HEK293 (cell line): ENCODE results near the gene SYCE1.

Source experiments
- CTCF ChIA-PET: fragments of 350-600 bp; formaldehyde crosslinking; extraction: SDS; loops from one replicate; lab custom pipeline; 2021; ENCODE audit warnings: antibody characterized with exemption; lab: Yijun Ruan, JAX
- POLR2A ChIA-PET: fragments of 300-600 bp; formaldehyde crosslinking; extraction: SDS; loops from one replicate; lab custom pipeline; 2020; ENCODE audit warnings: antibody characterized with exemption, inconsistent platforms; lab: Yijun Ruan, JAX
- H3K27ac ChIP-seq: fragments of 200-500 bp; sonication (Bioruptor generic); 2 replicates; pipeline ENCODE4 v1.5.1; 2014; ENCODE audit warnings: low read depth, low read length, control low read depth, inconsistent platforms; ENCODE audit errors: extremely low read depth
- H3K36me3 ChIP-seq, 2 experiments: fragments of 200-500 bp in 1 of 2; sonication (Bioruptor generic) in 1 of 2; 1 replicate in 1 of 2; 2 replicates in 1 of 2; pipeline ENCODE4 v1.5.1; 2014 to 2017; ENCODE audit warnings: inconsistent platforms in 2 of 2, low read length in 2 of 2; ENCODE audit not compliant: control insufficient read depth in 2 of 2, insufficient read depth in 1 of 2
- H3K4me1 ChIP-seq: fragments of 200-500 bp; sonication (Bioruptor generic); 2 replicates; pipeline ENCODE4 v1.5.1; 2014; ENCODE audit warnings: mild to moderate bottlenecking, low read length, inconsistent platforms; ENCODE audit not compliant: control insufficient read depth, insufficient read depth
- H3K4me3 ChIP-seq: 2 replicates; pipeline ENCODE4 v1.5.1; 2011; ENCODE audit warnings: low read depth, mild to moderate bottlenecking, control low read depth, low read length, moderate library complexity
- H3K9me3 ChIP-seq: fragments of 200-500 bp; sonication (Bioruptor generic); 2 replicates; pipeline ENCODE4 v1.5.1; 2014; ENCODE audit warnings: low read depth, low read length, inconsistent platforms; ENCODE audit not compliant: control insufficient read depth, insufficient read depth
- BCL11A ChIP-seq: fragments of 450-650 bp; formaldehyde crosslinking; IDR thresholded peaks from 2 replicates; pipeline ENCODE4 v1.5.1; 2016; ENCODE audit warnings: low read depth, missing biosample characterization, missing genetic modification characterization
- FEZF1 ChIP-seq: fragments of 450-650 bp; formaldehyde crosslinking; IDR thresholded peaks from 2 replicates; pipeline ENCODE4 v1.5.1; 2016; ENCODE audit warnings: missing biosample characterization, missing genetic modification characterization
- GLI4 ChIP-seq: fragments of 450-650 bp; formaldehyde crosslinking; IDR thresholded peaks from 2 replicates; pipeline ENCODE4 v1.5.1; 2016; ENCODE audit warnings: missing biosample characterization, missing genetic modification characterization
- GLIS2 ChIP-seq: fragments of 450-650 bp; formaldehyde crosslinking; IDR thresholded peaks from 2 replicates; pipeline ENCODE4 v1.5.1; 2016; ENCODE audit warnings: missing biosample characterization, missing genetic modification characterization
- HOXA7 ChIP-seq: sonication (generic); formaldehyde crosslinking; IDR thresholded peaks from 2 replicates; pipeline ENCODE4 v1.8.1; 2022; ENCODE audit warnings: missing genetic modification reagents, borderline replicate concordance
- KLF16 ChIP-seq: fragments of 450-650 bp; formaldehyde crosslinking; IDR thresholded peaks from 2 replicates; pipeline ENCODE4 v1.5.1; 2017; ENCODE audit warnings: missing biosample characterization, missing genetic modification characterization
- PRDM1 ChIP-seq: fragments of 450-650 bp; formaldehyde crosslinking; IDR thresholded peaks from 2 replicates; pipeline ENCODE4; 2016; ENCODE audit warnings: missing biosample characterization, missing genetic modification characterization
- SETDB1 ChIP-seq: IDR thresholded peaks from one replicate; pipeline ENCODE4 v1.6.1; 2017; ENCODE audit warnings: mild to moderate bottlenecking, low read length, moderate library complexity, mixed read lengths; ENCODE audit not compliant: insufficient read length
- SP2 ChIP-seq: fragments of 450-650 bp; formaldehyde crosslinking; IDR thresholded peaks from 2 replicates; pipeline ENCODE4 v1.5.1; 2016; ENCODE audit warnings: missing biosample characterization, missing genetic modification characterization
- TCF7L2 ChIP-seq: IDR thresholded peaks from 2 replicates; pipeline ENCODE4 v1.6.1; 2011; ENCODE audit warnings: low read depth, mild to moderate bottlenecking, inconsistent platforms, low read length, moderate library complexity, borderline replicate concordance
- ZBTB1 ChIP-seq: fragments of 450-650 bp; formaldehyde crosslinking; IDR thresholded peaks from 2 replicates; pipeline ENCODE4 v1.5.1; 2016; ENCODE audit warnings: missing biosample characterization, missing genetic modification characterization
- ZBTB17 ChIP-seq: fragments of 450-650 bp; formaldehyde crosslinking; IDR thresholded peaks from 2 replicates; pipeline ENCODE4 v1.5.1; 2016; ENCODE audit warnings: missing biosample characterization, missing genetic modification characterization
- ZBTB20 ChIP-seq: fragments of 450-650 bp; formaldehyde crosslinking; IDR thresholded peaks from 2 replicates; pipeline ENCODE4 v1.5.1; 2016; ENCODE audit warnings: missing biosample characterization, missing genetic modification characterization
- ZNF155 ChIP-seq: fragments of 450-650 bp; formaldehyde crosslinking; IDR thresholded peaks from 2 replicates; pipeline ENCODE4 v1.5.1; 2016; ENCODE audit warnings: missing biosample characterization, missing genetic modification characterization
- ZNF169 ChIP-seq: fragments of 450-650 bp; formaldehyde crosslinking; IDR thresholded peaks from 2 replicates; pipeline ENCODE4 v1.5.1; 2016; ENCODE audit warnings: missing biosample characterization, missing genetic modification characterization
- ZNF19 ChIP-seq: fragments of 450-650 bp; formaldehyde crosslinking; IDR thresholded peaks from 2 replicates; pipeline ENCODE4; 2016; ENCODE audit warnings: missing biosample characterization, missing genetic modification characterization, low read depth
- ZNF214 ChIP-seq: fragments of 450-650 bp; formaldehyde crosslinking; IDR thresholded peaks from 2 replicates; pipeline ENCODE4 v1.5.1; 2017; ENCODE audit warnings: missing biosample characterization, mild to moderate bottlenecking, missing genetic modification characterization, borderline replicate concordance
- ZNF366 ChIP-seq: fragments of 450-650 bp; formaldehyde crosslinking; conservative IDR thresholded peaks from 2 replicates; pipeline ENCODE4 v1.5.1; 2016; ENCODE audit warnings: missing biosample characterization, missing genetic modification characterization
- ZNF426 ChIP-seq: fragments of 450-650 bp; formaldehyde crosslinking; IDR thresholded peaks from 2 replicates; pipeline ENCODE4 v1.5.1; 2017; ENCODE audit warnings: missing biosample characterization, missing genetic modification characterization, mild to moderate bottlenecking, inconsistent platforms, moderate library complexity
- ZNF48 ChIP-seq: fragments of 450-650 bp; formaldehyde crosslinking; IDR thresholded peaks from 2 replicates; pipeline ENCODE4 v1.5.1; 2016; ENCODE audit warnings: missing biosample characterization, missing genetic modification characterization
- ZNF521 ChIP-seq: fragments of 450-650 bp; formaldehyde crosslinking; IDR thresholded peaks from 2 replicates; pipeline ENCODE4 v1.5.1; 2017; ENCODE audit warnings: missing biosample characterization, mild to moderate bottlenecking, missing genetic modification characterization
- ZNF548 ChIP-seq: fragments of 450-650 bp; formaldehyde crosslinking; IDR thresholded peaks from 2 replicates; pipeline ENCODE4 v1.5.1; 2016; ENCODE audit warnings: missing biosample characterization, missing genetic modification characterization
- ZNF558 ChIP-seq: fragments of 450-650 bp; formaldehyde crosslinking; IDR thresholded peaks from 2 replicates; pipeline ENCODE4 v1.5.1; 2016; ENCODE audit warnings: missing biosample characterization, missing genetic modification characterization
- ZNF621 ChIP-seq: fragments of 450-650 bp; formaldehyde crosslinking; IDR thresholded peaks from 2 replicates; pipeline ENCODE4 v1.5.1; 2017; ENCODE audit warnings: missing biosample characterization, missing genetic modification characterization
- ZNF623 ChIP-seq: fragments of 450-650 bp; formaldehyde crosslinking; IDR thresholded peaks from 2 replicates; pipeline ENCODE4 v1.5.1; 2016; ENCODE audit warnings: missing biosample characterization, missing genetic modification characterization
- ZNF624 ChIP-seq: fragments of 450-650 bp; formaldehyde crosslinking; IDR thresholded peaks from 2 replicates; pipeline ENCODE4 v1.5.1; 2017; ENCODE audit warnings: missing biosample characterization, missing genetic modification characterization
- ZNF677 ChIP-seq: fragments of 450-650 bp; IDR thresholded peaks from 2 replicates; pipeline ENCODE4 v1.5.0; 2018; ENCODE audit warnings: missing biosample characterization, mild to moderate bottlenecking, missing genetic modification characterization, moderate library complexity
- ZNF747 ChIP-seq: fragments of 450-650 bp; formaldehyde crosslinking; IDR thresholded peaks from 2 replicates; pipeline ENCODE4 v1.5.1; 2016; ENCODE audit warnings: missing biosample characterization, missing genetic modification characterization
- TF ChIP-seq, protein P1 (sequence below): fragments of 450-650 bp; formaldehyde crosslinking; IDR thresholded peaks from 2 replicates; pipeline ENCODE4 v1.5.1; 2017; ENCODE audit warnings: missing biosample characterization, missing genetic modification characterization
- TF ChIP-seq, protein P2 (sequence below): fragments of 450-650 bp; formaldehyde crosslinking; IDR thresholded peaks from 2 replicates; pipeline ENCODE4 v1.5.1; 2016; ENCODE audit warnings: missing biosample characterization, missing genetic modification characterization
- TF ChIP-seq, protein P3 (sequence below): fragments of 450-650 bp; formaldehyde crosslinking; IDR thresholded peaks from 2 replicates; pipeline ENCODE4 v1.5.1; 2016; ENCODE audit warnings: missing biosample characterization, missing genetic modification characterization
- TF ChIP-seq, protein P4 (sequence below): fragments of 450-650 bp; formaldehyde crosslinking; IDR thresholded peaks from 2 replicates; pipeline ENCODE4 v1.5.1; 2016; ENCODE audit warnings: missing biosample characterization, missing genetic modification characterization, low read depth

Gene SYCE1

DNA sequence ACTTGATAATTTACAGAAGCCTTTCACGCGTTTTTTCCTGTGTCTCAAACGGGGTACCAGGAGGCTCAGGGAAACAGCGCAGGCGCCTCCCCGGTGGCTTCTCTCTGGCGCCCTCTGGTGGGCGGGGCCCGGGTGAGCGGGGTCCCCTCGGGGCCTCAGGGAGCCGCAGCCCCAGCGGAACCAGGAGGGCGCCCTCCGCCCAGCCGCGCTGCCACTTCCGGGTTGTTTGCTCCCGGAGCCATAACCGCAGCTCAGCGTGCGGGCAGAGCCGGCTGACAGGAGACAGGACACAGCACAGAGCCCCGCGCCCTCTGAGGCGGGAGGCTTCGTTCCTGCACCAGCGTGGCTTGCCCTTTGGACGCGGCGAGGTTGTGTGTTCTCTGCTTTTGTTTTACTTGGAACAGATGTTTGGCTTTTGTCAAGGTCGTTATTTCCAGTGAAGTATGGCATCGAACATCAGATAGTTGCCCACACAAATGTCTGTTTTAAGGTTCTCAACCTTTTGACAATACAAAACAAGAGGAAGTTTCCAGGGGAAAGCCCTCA, 45.1 kb downstream of the SYCE1 start:
- H3K36me3 ChIP-seq = no peaks in the 10 kb centered on the region
- H3K4me3 ChIP-seq = peak overlapping the region; percentile 19
- no peaks in the 10 kb centered on the region for H3K9me3 ChIP-seq
- no peak overlapping the region for H3K27ac ChIP-seq
- H3K4me1 ChIP-seq = no peaks in the 10 kb centered on the region
- ChIA-PET CTCF (interaction anchor here (0.6 to 1.7 kb wide), 11 partner anchors 9 to 100 kb away, joined by 3 to 12 read pairs (median 5); no protein-coding TSS in a partner anchor), POLR2A (interaction anchor here (1.0 kb wide), 1 partner anchor 13 kb away, joined by 5 read pairs; no protein-coding TSS in a partner anchor)
- TF ChIP-seq ZNF169 (tag by site-specific recombination) (no peak), ZBTB1 (tag by site-specific recombination) (no peak), ZNF366 (tag by site-specific recombination) (no peak), ZNF214 (tag by site-specific recombination) (no peak), SETDB1 (peak; percentile 27), ZNF548 (tag by site-specific recombination) (peak; percentile 33; the same call in 1 of the 2 replicates), TCF7L2 (no peak), KLF16 (0 out of 2 replicates have a peak, but pooled peaks have one; percentile 37), ZNF426 (tag by site-specific recombination) (no peak), ZNF521 (no peak), ZNF621 (tag by site-specific recombination) (no peak), ZNF19 (tag by site-specific recombination) (no peak), ZNF48 (tag by site-specific recombination) (no peak), ZBTB20 (tag by site-specific recombination) (peak; percentile 44; the same call in 1 of the 2 replicates), SP2 (tag by site-specific recombination) (peak; percentile 37; the same call in 1 of the 2 replicates), ZNF677 (no peak), BCL11A (tag by site-specific recombination) (no peak), ZBTB17 (tag by site-specific recombination) (peak; percentile 72), ZNF624 (tag by site-specific recombination) (no peak), GLI4 (tag by site-specific recombination) (no peak), FEZF1 (no peak), GLIS2 (tag by site-specific recombination) (peak; percentile 45), ZNF558 (tag by site-specific recombination) (no peak), PRDM1 (tag by site-specific recombination) (no peak), ZNF623 (tag by site-specific recombination) (no peak), ZNF747 (tag by site-specific recombination) (no peak), ZNF155 (no peak), HOXA7 (CRISPR knock-in tag) (no peak)
- TF ChIP-seq, protein P1, sequence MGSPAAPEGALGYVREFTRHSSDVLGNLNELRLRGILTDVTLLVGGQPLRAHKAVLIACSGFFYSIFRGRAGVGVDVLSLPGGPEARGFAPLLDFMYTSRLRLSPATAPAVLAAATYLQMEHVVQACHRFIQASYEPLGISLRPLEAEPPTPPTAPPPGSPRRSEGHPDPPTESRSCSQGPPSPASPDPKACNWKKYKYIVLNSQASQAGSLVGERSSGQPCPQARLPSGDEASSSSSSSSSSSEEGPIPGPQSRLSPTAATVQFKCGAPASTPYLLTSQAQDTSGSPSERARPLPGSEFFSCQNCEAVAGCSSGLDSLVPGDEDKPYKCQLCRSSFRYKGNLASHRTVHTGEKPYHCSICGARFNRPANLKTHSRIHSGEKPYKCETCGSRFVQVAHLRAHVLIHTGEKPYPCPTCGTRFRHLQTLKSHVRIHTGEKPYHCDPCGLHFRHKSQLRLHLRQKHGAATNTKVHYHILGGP (tag by site-specific recombination) = no peak
- TF ChIP-seq, protein P2, sequence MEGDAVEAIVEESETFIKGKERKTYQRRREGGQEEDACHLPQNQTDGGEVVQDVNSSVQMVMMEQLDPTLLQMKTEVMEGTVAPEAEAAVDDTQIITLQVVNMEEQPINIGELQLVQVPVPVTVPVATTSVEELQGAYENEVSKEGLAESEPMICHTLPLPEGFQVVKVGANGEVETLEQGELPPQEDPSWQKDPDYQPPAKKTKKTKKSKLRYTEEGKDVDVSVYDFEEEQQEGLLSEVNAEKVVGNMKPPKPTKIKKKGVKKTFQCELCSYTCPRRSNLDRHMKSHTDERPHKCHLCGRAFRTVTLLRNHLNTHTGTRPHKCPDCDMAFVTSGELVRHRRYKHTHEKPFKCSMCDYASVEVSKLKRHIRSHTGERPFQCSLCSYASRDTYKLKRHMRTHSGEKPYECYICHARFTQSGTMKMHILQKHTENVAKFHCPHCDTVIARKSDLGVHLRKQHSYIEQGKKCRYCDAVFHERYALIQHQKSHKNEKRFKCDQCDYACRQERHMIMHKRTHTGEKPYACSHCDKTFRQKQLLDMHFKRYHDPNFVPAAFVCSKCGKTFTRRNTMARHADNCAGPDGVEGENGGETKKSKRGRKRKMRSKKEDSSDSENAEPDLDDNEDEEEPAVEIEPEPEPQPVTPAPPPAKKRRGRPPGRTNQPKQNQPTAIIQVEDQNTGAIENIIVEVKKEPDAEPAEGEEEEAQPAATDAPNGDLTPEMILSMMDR (tag by site-specific recombination) = peak; percentile 96
- TF ChIP-seq, protein P3, sequence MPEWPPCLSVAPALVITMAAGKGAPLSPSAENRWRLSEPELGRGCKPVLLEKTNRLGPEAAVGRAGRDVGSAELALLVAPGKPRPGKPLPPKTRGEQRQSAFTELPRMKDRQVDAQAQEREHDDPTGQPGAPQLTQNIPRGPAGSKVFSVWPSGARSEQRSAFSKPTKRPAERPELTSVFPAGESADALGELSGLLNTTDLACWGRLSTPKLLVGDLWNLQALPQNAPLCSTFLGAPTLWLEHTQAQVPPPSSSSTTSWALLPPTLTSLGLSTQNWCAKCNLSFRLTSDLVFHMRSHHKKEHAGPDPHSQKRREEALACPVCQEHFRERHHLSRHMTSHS (tag by site-specific recombination) = no peak
- TF ChIP-seq, protein P4, sequence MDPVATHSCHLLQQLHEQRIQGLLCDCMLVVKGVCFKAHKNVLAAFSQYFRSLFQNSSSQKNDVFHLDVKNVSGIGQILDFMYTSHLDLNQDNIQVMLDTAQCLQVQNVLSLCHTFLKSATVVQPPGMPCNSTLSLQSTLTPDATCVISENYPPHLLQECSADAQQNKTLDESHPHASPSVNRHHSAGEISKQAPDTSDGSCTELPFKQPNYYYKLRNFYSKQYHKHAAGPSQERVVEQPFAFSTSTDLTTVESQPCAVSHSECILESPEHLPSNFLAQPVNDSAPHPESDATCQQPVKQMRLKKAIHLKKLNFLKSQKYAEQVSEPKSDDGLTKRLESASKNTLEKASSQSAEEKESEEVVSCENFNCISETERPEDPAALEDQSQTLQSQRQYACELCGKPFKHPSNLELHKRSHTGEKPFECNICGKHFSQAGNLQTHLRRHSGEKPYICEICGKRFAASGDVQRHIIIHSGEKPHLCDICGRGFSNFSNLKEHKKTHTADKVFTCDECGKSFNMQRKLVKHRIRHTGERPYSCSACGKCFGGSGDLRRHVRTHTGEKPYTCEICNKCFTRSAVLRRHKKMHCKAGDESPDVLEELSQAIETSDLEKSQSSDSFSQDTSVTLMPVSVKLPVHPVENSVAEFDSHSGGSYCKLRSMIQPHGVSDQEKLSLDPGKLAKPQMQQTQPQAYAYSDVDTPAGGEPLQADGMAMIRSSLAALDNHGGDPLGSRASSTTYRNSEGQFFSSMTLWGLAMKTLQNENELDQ (tag by site-specific recombination) = no peak
